Right renal pelvis (tissue), 4 donors: ENCODE results near the gene LRRFIP1. TPM values are rescaled to one million over a fixed set of nuclear protein-coding genes. Genes with fewer than 3 reads are reported as not detected.

Experiments
- DNase-seq, 4 donors: peaks; one replicate each; pipeline ENCODE4 v3.0.0-alpha.2; 2013; ENCODE audit warnings: low read depth in 4 of 4, low spot score in 3 of 4, missing footprints in 1 of 4
- polyA plus RNA-seq, 4 donors: library from polyadenylated mRNA; unstranded; fragments of 120-200 nt; gene quantifications; one replicate each; pipeline ENCODE4 v1.2.1, GENCODE V29; 2013; ENCODE audit not compliant: insufficient read length in 4 of 4

LRRFIP1 gene
- polyA plus RNA-seq, 4 donors = 76.4 to 97.5 (median 87.9) TPM

DNA sequence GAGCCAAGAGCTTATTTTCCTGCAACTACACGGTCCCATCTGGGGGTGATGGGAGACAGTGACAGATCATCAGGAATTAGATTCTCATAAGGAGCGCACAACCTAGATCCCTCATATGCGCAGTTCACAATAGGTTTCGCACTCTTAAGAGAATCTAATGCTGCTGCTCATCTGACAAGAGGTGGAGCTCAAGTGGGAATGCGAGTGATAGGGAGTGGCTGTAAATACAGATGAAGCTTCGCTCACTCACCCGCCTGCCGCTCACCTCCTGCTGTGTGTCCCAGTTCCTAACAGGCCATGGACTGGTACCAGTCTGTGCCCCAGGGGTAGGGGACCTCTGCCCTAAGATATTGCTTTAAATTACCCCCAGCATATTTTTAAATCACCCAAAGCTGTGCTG, 10.8 kb downstream of the LRRFIP1 start:
- no peak for DNase-seq

DNA sequence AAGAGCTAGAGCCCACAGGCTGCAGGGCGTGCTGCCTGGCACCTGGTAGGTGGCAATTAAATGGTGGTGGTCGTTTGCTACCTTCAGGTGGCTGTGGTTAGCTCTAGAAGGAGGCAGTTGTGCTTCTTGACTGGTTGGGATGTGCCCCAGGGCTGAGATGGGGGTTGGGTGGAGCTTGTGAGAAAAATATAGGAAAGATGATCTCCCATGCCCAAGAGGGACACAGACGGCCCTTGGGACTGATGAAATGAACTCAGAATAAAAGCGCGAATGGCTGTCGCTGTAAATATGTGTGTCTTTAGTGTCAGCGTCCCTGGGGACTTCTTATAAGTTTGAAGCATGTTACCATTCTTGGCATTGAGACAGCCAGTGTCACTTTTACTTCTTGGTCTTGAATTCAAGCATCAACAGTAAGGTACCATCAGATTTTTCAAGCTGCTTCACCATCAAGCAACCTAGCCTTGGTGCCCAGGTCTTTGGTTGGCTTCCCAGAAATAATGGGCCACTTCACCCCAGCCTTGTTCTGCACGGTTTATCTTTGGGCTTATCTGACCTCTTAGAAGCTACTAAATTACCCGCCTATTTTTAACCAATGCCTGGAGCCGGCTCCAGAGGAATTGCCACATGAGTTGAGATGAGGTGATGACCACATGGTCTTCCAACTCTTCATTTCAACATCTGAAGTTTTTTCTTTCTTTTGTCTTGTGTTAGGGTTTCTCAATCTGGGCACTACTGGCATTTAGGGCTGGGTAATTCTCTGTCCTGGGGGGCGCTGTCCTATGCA, 11.9 kb downstream of the LRRFIP1 start:
- DNase-seq = no peak

DNA sequence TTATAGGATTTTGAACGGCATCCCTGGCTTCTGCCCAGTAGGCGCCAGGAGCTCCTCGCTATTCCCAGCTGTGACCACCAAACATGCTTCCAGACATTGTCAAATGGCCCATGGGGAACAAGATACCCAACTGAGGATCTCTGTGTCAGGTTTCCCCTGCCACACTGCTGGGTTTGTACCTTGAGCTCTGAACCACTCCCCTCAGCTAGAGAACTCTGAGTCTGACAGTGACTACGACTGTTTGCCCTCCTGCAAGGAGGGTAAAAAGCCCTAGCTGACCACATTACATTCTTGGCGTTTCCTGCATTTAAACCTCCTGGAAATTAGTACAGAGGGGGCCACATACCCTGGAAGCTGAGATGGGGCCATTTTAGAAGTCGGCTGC, 12.4 kb downstream of the LRRFIP1 start:
- no peak for DNase-seq

DNA sequence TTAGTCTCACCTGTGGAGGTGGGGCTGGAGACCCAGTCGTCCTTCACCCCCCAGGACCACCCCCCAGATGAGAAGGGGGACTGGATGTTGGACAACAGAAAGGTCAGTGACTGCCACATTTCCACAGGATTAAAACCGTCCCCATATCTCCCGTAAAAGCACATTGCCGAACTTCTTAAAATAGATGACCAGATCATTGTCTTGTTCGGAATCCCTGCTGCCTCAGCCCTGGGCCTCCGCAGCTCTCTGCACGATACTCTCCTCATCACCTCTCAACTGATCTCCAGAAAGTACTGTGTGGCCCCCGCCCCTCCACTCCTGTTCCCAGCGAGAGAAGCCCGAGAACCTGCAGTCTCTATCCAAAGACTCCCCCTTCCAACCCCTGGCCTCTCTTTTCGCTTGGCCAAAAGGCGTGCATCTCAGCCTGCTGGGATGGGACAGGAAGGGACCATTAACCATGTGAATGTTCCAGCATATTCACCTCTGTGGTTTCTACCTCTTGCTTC, 13.2 kb downstream of the LRRFIP1 start:
- no peak for DNase-seq

DNA sequence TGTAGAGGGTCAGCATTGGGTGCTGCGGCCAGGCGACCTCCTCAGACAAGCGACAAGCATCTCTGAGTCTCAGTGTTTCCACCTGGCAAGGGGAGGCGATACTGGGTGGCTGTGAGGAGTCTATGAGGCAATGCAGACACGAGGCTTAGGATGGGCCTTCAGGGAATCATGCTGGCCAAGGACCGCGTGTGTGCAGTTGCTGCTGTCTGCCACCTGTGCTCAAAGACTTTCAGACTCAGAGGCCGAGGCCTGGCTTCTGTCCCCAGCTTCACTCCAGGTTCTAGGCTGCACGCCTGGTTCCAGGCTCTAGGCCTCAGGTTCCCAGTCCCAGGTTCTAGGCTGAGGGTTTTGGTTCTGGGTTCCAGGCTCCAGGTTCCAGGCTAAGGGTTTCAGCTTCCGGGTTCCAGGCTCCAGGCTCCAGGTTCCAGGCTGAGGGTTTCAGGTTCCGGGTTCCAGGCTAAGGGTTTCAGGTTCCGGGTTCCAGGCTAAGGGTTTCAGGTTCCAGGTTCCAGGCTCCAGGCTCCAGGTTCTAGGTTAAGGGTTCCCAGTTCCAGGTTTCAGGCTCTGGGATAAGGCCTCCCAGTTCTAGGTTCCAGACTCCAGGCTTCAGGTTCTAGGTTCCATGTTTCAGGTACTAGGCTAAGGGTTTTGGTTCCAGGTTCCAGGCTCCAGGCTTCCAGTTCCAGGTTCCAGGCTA, 14.8 kb downstream of the LRRFIP1 start:
- DNase-seq = no peak

- no peak for DNase-seq
Measured at GRCh38 chr2:237643066-237643465, 15.7 kb downstream of the LRRFIP1 start.

- DNase-seq = no peak
Measured at GRCh38 chr2:237643582-237644380, 16.4 kb downstream of the LRRFIP1 start.

- DNase-seq = no peak
Measured at GRCh38 chr2:237644381-237644703, 17.0 kb downstream of the LRRFIP1 start.

DNA sequence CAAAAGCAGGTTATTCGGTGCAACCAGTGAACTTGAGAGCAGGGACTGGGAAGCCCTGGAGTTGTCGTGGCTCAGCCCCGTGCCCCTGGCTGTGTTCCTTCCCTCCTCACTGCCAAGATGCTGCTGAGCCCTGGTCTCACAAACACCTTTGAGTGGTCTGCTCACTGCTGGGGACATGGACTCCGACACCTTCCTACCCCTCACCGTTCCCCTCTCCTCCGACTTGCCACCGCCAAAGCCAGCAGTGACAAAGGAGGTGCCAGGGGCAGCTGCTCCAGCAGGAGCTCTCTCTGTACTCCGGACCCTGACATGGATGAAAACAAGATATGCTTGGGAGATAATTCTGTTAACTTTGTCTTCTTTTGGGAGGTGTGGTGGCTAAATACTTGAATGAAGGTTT, 17.9 kb downstream of the LRRFIP1 start:
- no peak for DNase-seq

DNA sequence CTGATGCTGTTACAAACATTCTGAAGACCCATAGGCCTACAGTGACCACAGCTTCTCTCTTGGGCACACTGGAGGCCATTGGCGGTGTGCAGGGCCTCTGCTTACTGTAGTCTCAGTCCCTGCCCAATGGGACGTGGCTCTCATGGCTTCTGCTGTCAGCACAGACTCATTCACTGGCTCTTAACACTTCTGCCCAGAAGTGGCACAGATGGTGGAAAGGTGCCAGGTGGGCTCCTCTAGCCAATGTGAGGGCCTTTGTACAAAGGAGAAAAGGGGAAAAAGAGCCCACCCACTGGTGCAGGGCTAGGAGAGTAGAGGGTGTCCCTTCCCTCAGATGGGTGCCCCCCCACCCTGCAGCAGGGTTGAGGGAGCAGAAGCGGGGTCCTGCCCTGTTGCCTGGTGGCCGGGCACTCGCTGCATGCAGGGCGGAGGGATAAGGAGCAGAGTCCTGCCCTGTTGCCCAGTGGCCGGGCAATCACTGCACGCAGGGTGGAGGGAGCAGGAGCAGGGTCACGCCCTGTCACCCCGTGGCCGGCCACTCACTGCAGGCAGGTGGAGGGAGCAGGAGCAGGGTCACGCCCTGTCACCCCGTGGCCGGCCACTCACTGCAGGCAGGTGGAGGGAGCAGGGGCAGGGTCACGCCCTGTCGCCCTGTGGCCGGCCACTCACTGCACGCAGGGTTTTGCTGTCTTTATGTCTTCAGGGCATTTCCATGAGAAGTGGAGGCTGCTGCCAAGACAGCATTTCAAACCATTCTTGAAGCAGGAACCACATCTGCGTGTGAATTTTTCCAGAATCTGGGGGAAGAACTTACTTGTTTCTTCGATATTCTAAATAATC, 20.0 kb downstream of the LRRFIP1 start:
- no peak for DNase-seq

GRCh38 chr2:237648016-237648381, 20.6 kb downstream of the LRRFIP1 start:
- no peak for DNase-seq

DNA sequence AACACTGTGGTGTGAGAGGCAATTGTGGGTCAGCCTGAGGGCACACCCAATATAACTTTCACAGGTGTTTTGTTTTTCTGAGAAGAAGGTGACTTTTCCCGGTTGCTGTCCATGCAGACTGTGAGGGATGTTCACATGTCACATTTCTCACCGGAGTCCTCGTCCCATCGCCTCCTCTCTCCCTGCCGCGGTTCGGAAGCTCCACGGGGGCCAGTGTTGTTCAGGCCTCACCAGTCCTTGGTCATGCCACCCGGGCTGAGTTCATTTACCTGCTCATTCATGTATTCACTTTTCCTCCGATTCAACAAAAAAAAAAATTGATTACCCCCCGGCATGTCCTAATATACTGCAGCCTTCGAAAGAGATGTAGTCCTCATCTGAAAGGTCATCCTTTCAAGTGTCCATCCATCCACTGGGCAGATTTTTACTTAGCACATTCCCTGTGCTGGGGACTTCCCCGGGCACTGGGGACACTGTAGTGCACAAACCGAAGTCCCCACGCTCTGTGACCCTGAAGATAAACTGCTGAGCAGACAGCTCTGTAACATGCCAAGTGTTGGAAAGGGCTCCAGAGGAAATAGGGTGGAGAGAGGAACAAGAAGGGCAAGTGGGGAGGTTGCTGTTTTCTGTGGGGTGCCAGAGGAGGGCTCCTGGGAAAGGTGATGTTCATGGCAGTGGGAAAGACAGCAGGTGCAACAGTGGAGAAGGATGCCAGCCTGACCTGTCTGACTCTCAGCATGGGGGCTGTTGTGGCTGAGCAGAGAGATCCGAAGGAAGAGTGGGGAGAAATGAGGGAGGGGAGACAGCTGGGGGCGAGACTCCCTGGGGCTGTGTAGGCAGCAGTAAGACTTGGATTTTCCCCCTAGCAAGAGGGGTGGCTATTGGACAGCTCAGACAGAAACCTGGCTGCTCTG, 22.4 kb downstream of the LRRFIP1 start:
- no peak for DNase-seq

GRCh38 chr2:237650455-237650850, 23.1 kb downstream of the LRRFIP1 start:
- no peak for DNase-seq

GRCh38 chr2:237651761-237652160, 24.4 kb downstream of the LRRFIP1 start:
- DNase-seq = no peak

- no peak for DNase-seq
Measured at GRCh38 chr2:237652181-237652580, 24.8 kb downstream of the LRRFIP1 start.

GRCh38 chr2:237652854-237653253, 25.5 kb downstream of the LRRFIP1 start:
- DNase-seq = no peak

DNA sequence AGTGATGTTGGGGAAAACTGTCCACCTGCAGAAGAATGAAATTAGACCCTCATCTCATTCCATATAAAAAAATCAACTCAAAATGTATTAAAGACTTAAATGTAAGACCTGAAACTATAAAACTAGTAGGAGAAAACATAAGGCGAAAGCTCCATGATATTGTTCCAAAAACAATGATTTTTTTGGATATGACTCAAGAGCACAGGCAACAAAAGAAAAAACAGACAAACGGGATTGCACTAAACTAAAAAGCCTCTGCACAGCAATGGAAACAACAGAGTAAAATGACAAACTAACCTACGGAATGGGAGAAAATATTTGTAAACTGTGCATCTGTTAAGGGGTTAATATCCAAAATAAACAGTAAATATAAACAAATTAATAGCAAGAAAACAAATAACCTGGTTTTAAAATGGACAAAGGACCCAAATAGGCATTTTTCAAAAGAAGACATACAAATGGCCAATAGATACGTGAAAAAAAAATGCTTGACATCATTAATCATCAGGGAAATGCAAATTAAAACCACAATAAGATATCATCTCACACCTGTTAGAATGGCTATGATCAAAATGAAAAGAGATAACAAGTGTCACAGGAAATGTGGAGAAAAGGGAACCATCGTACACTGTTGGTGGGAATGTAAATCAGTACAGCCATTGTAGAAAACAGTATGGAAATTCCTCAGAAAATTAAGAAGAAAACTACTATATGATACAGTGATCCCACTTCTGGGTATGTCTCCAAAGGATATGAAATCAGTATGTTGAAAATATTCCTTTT, 26.6 kb downstream of the LRRFIP1 start:
- no peak for DNase-seq

- DNase-seq = no peak
Measured at GRCh38 chr2:237657063-237657462, 29.7 kb downstream of the LRRFIP1 start.
